OCI-LY1 (cell line): Measurements from ENCODE around the gene ZBTB16.

Source experiments
- H2AFZ ChIP-seq: fragments of 200-600 bp; sonication (generic), shearing (Covaris generic); 2 replicates; pipeline ENCODE4 v1.6.0; 2014; ENCODE audit warnings: antibody characterized with exemption, mild to moderate bottlenecking, low read length
- H3F3A ChIP-seq: fragments of 200-600 bp; sonication (generic), shearing (Covaris generic); 2 replicates; pipeline ENCODE4 v1.6.0; 2014; ENCODE audit warnings: mild to moderate bottlenecking, antibody characterized with exemption, low read length, moderate library complexity; ENCODE audit not compliant: insufficient read depth
- H3K27ac ChIP-seq: fragments of 200-600 bp; sonication (generic); 2 replicates; pipeline ENCODE4 v1.5.1; 2014; ENCODE audit warnings: low read length, mixed run types, mild to moderate bottlenecking, low read depth; ENCODE audit not compliant: poor library complexity, severe bottlenecking
- H3K27me3 ChIP-seq: fragments of 200-600 bp; sonication (generic); 2 replicates; pipeline ENCODE4 v1.6.0; 2014; ENCODE audit warnings: antibody characterized with exemption, mild to moderate bottlenecking, low read length, moderate library complexity; ENCODE audit not compliant: insufficient read depth
- H3K36me3 ChIP-seq: fragments of 200-600 bp; sonication (generic); 2 replicates; pipeline ENCODE4 v1.6.1; 2014; ENCODE audit warnings: mild to moderate bottlenecking, antibody characterized with exemption, low read length, moderate library complexity, mixed read lengths; ENCODE audit not compliant: insufficient read depth
- H3K4me1 ChIP-seq: fragments of 200-600 bp; sonication (generic); 2 replicates; pipeline ENCODE4 v1.5.1; 2014; ENCODE audit warnings: mild to moderate bottlenecking, low read length, moderate library complexity; ENCODE audit not compliant: insufficient read depth, severe bottlenecking
- H3K4me2 ChIP-seq: fragments of 200-600 bp; sonication (generic), shearing (Covaris generic); 2 replicates; pipeline ENCODE4 v1.6.1; 2014; ENCODE audit warnings: low read length
- H3K4me3 ChIP-seq: fragments of 200-600 bp; sonication (generic); 2 replicates; pipeline ENCODE4 v1.5.1; 2014; ENCODE audit warnings: low read length, low read depth, mild to moderate bottlenecking, mixed read lengths; ENCODE audit not compliant: poor library complexity, severe bottlenecking
- H3K79me2 ChIP-seq: fragments of 200-600 bp; shearing (Covaris generic); 2 replicates; pipeline ENCODE4 v1.6.1; 2016; ENCODE audit warnings: mixed run types, low read length, mixed read lengths; ENCODE audit not compliant: insufficient read depth
- H3K9ac ChIP-seq: fragments of 200-600 bp; sonication (generic), shearing (Covaris generic); 2 replicates; pipeline ENCODE4 v1.6.1; 2014; ENCODE audit warnings: mild to moderate bottlenecking, low read length, mixed read lengths
- H3K9me2 ChIP-seq: fragments of 200-600 bp; sonication (generic), shearing (Covaris generic); 2 replicates; pipeline ENCODE4 v1.6.1; 2014; ENCODE audit warnings: low read depth, mild to moderate bottlenecking, low read length, mixed read lengths
- H3K9me3 ChIP-seq: fragments of 200-600 bp; shearing (Covaris generic); 2 replicates; pipeline ENCODE4 v1.6.1; 2014; ENCODE audit warnings: low read length, mixed read lengths
- H4K20me1 ChIP-seq: fragments of 200-600 bp; sonication (generic), shearing (Covaris generic); 2 replicates; pipeline ENCODE4 v1.6.0; 2016; ENCODE audit warnings: mild to moderate bottlenecking, low read length; ENCODE audit not compliant: insufficient read depth
- CTCF ChIP-seq: fragments of 200-600 bp; sonication (generic), shearing (Covaris generic); IDR thresholded peaks from 2 replicates; pipeline ENCODE4 v1.5.1; 2017; ENCODE audit warnings: mild to moderate bottlenecking, antibody characterized with exemption, low read length, moderate library complexity, mixed read lengths
- EZH2 ChIP-seq: fragments of 200-600 bp; sonication (generic), shearing (Covaris generic); IDR thresholded peaks from 2 replicates; pipeline ENCODE4 v1.8.0; 2017; ENCODE audit warnings: borderline replicate concordance, mixed run types, mild to moderate bottlenecking, antibody characterized with exemption, low read length, moderate library complexity, mixed read lengths

Gene ZBTB16

GRCh38 chr11:114057605-114058004 is 1.9 kb upstream of the ZBTB16 start:
- H3K79me2 ChIP-seq = no peaks in the 10 kb centered on the region
- TF ChIP-seq EZH2 (no peak), CTCF (no peak)
- no peak overlapping the region for H3K4me2 ChIP-seq
- no peak overlapping the region for H3K27ac ChIP-seq
- H3K36me3 ChIP-seq = no peaks in the 10 kb centered on the region
- no peaks in the 10 kb centered on the region for H3K9me2 ChIP-seq
- no peak overlapping the region for H3K4me3 ChIP-seq
- no peaks in the 10 kb centered on the region for H3K4me1 ChIP-seq
- no peak overlapping the region for H2AFZ ChIP-seq
- H4K20me1 ChIP-seq = no peaks in the 10 kb centered on the region
- H3K27me3 ChIP-seq = peaks cover 4% of the 10 kb centered on the region; the same call in 1 of the 2 replicates
- no peaks in the 10 kb centered on the region for H3K9me3 ChIP-seq
- H3F3A ChIP-seq = no peaks in the 10 kb centered on the region
- no peak overlapping the region for H3K9ac ChIP-seq

- H3K79me2 ChIP-seq = no peaks in the 10 kb centered on the region
- TF ChIP-seq EZH2 (no peak), CTCF (no peak)
These were observed 1.3 kb upstream of the ZBTB16 start for GRCh38 chr11:114058026-114058706.

GRCh38 chr11:114058871-114059277 is 637 bp upstream of the ZBTB16 start:
- H3K4me1 ChIP-seq = no peaks in the 10 kb centered on the region
- H3K9me3 ChIP-seq = no peaks in the 10 kb centered on the region
- H3K9me2 ChIP-seq = no peaks in the 10 kb centered on the region
- H2AFZ ChIP-seq = no peak overlapping the region
- peaks cover 4% of the 10 kb centered on the region; the same call in 1 of the 2 replicates for H3K27me3 ChIP-seq
- no peaks in the 10 kb centered on the region for H3K79me2 ChIP-seq
- H3F3A ChIP-seq = no peaks in the 10 kb centered on the region
- no peak overlapping the region for H3K9ac ChIP-seq
- no peak overlapping the region for H3K4me3 ChIP-seq
- no peaks in the 10 kb centered on the region for H3K36me3 ChIP-seq
- H4K20me1 ChIP-seq = no peaks in the 10 kb centered on the region
- H3K4me2 ChIP-seq = no peak overlapping the region
- TF ChIP-seq CTCF (no peak), EZH2 (no peak)
- H3K27ac ChIP-seq = no peak overlapping the region

More at GRCh38 chr11:114058026-114058706, 1.3 kb upstream of the ZBTB16 start:
- Histone ChIP-seq H4K20me1 (no peaks in the 10 kb centered on the region), H3K27me3 (peaks cover 4% of the 10 kb centered on the region; the same call in 1 of the 2 replicates), H2AFZ (no peak overlapping the region), H3K9me3 (no peaks in the 10 kb centered on the region), H3F3A (no peaks in the 10 kb centered on the region), H3K9me2 (no peaks in the 10 kb centered on the region), H3K4me1 (no peaks in the 10 kb centered on the region), H3K9ac (no peak overlapping the region), H3K4me2 (no peak overlapping the region), H3K36me3 (no peaks in the 10 kb centered on the region), H3K4me3 (no peak overlapping the region), H3K27ac (no peak overlapping the region)
